T-helper 1 cell treated with Interleukin-12 subunit alpha and Interleukin-12 subunit beta and Interleukin-4 antibody, amounts not matched to agents 30 μg/mL and 1 μg/mL, for 36 hours (primary cell): Measurements from ENCODE around the gene HAUS7.

Experiments used
- H3K27ac Mint-ChIP-seq: one replicate; pipeline ENCODE4 v1.8.0; 2021; ENCODE audit warnings: mild to moderate bottlenecking, mixed read lengths
- H3K27me3 Mint-ChIP-seq: one replicate; pipeline ENCODE4 v1.8.0; 2021; ENCODE audit warnings: low read depth, mixed read lengths
- H3K36me3 Mint-ChIP-seq: one replicate; pipeline ENCODE4 v1.8.0; 2021; ENCODE audit warnings: low read depth, mixed read lengths
- H3K4me1 Mint-ChIP-seq: one replicate; pipeline ENCODE4 v1.8.0; 2021; ENCODE audit warnings: low read depth, mixed read lengths
- H3K4me3 Mint-ChIP-seq: one replicate; pipeline ENCODE4 v1.8.0; 2021; ENCODE audit warnings: mild to moderate bottlenecking, moderate library complexity, mixed read lengths
- H3K9me3 Mint-ChIP-seq: one replicate; pipeline ENCODE4 v1.8.0; 2021; ENCODE audit warnings: mixed read lengths

Gene HAUS7

GRCh38 chrX:153460826-153461225, 9.6 kb downstream of the HAUS7 start:
- Mint-ChIP-seq H3K9me3 (no peaks in the 10 kb centered on the region), H3K4me3 (no peak overlapping the region), H3K27ac (no peak overlapping the region), H3K27me3 (no peaks in the 10 kb centered on the region), H3K4me1 (no peaks in the 10 kb centered on the region), H3K36me3 (peaks cover 8% of the 10 kb centered on the region)

GRCh38 chrX:153459986-153460385, 10.4 kb downstream of the HAUS7 start:
- Mint-ChIP-seq H3K4me3 (no peak overlapping the region), H3K27me3 (no peaks in the 10 kb centered on the region), H3K4me1 (no peaks in the 10 kb centered on the region), H3K9me3 (no peaks in the 10 kb centered on the region), H3K27ac (no peak overlapping the region), H3K36me3 (peaks cover 8% of the 10 kb centered on the region)

GRCh38 chrX:153458476-153458875, 11.9 kb downstream of the HAUS7 start:
- no peaks in the 10 kb centered on the region for H3K27me3 Mint-ChIP-seq
- H3K4me1 Mint-ChIP-seq = no peaks in the 10 kb centered on the region
- H3K9me3 Mint-ChIP-seq = no peaks in the 10 kb centered on the region
- no peak overlapping the region for H3K27ac Mint-ChIP-seq
- peaks cover 8% of the 10 kb centered on the region for H3K36me3 Mint-ChIP-seq
- no peak overlapping the region for H3K4me3 Mint-ChIP-seq

- H3K4me3 Mint-ChIP-seq = no peak overlapping the region
- peaks cover 8% of the 10 kb centered on the region for H3K36me3 Mint-ChIP-seq
These were observed 12.4 kb downstream of the HAUS7 start for GRCh38 chrX:153457827-153458466.

GRCh38 chrX:153457136-153457825, 13.1 kb downstream of the HAUS7 start:
- peaks cover 8% of the 10 kb centered on the region for H3K36me3 Mint-ChIP-seq
- no peaks in the 10 kb centered on the region for H3K4me1 Mint-ChIP-seq
- no peaks in the 10 kb centered on the region for H3K27me3 Mint-ChIP-seq

More at GRCh38 chrX:153457827-153458466, 12.4 kb downstream of the HAUS7 start:
- Mint-ChIP-seq H3K27ac (no peak overlapping the region), H3K4me1 (no peaks in the 10 kb centered on the region), H3K27me3 (no peaks in the 10 kb centered on the region), H3K9me3 (no peaks in the 10 kb centered on the region)

GRCh38 chrX:153456704-153457103, 13.7 kb downstream of the HAUS7 start:
- Mint-ChIP-seq H3K27ac (no peak overlapping the region), H3K4me1 (no peaks in the 10 kb centered on the region), H3K27me3 (no peaks in the 10 kb centered on the region), H3K36me3 (peaks cover 8% of the 10 kb centered on the region), H3K4me3 (no peak overlapping the region), H3K9me3 (no peaks in the 10 kb centered on the region)

More at GRCh38 chrX:153457136-153457825, 13.1 kb downstream of the HAUS7 start:
- H3K27ac Mint-ChIP-seq = no peak overlapping the region
- H3K4me3 Mint-ChIP-seq = no peak overlapping the region
- no peaks in the 10 kb centered on the region for H3K9me3 Mint-ChIP-seq

- H3K4me3 Mint-ChIP-seq = no peak overlapping the region
- H3K27me3 Mint-ChIP-seq = no peaks in the 10 kb centered on the region
These were observed 14.2 kb downstream of the HAUS7 start for GRCh38 chrX:153456161-153456560.

GRCh38 chrX:153455571-153455970, 14.8 kb downstream of the HAUS7 start:
- H3K36me3 Mint-ChIP-seq = peaks cover 6% of the 10 kb centered on the region
- no peaks in the 10 kb centered on the region for H3K27me3 Mint-ChIP-seq
- no peaks in the 10 kb centered on the region for H3K9me3 Mint-ChIP-seq
- no peak overlapping the region for H3K4me3 Mint-ChIP-seq
- H3K4me1 Mint-ChIP-seq = no peaks in the 10 kb centered on the region
- no peak overlapping the region for H3K27ac Mint-ChIP-seq

More at GRCh38 chrX:153456161-153456560, 14.2 kb downstream of the HAUS7 start:
- peaks cover 8% of the 10 kb centered on the region for H3K36me3 Mint-ChIP-seq
- H3K4me1 Mint-ChIP-seq = no peaks in the 10 kb centered on the region
- H3K9me3 Mint-ChIP-seq = no peaks in the 10 kb centered on the region
- no peak overlapping the region for H3K27ac Mint-ChIP-seq

- Mint-ChIP-seq H3K36me3 (peaks cover 6% of the 10 kb centered on the region), H3K9me3 (no peaks in the 10 kb centered on the region), H3K4me3 (no peak overlapping the region), H3K4me1 (no peaks in the 10 kb centered on the region), H3K27ac (no peak overlapping the region), H3K27me3 (no peaks in the 10 kb centered on the region)
These were observed 15.3 kb downstream of the HAUS7 start for GRCh38 chrX:153454901-153455550.

GRCh38 chrX:153450949-153451277, 19.5 kb downstream of the HAUS7 start:
- H3K4me1 Mint-ChIP-seq = no peaks in the 10 kb centered on the region
- no peaks in the 10 kb centered on the region for H3K9me3 Mint-ChIP-seq
- H3K27me3 Mint-ChIP-seq = no peaks in the 10 kb centered on the region
- no peak overlapping the region for H3K27ac Mint-ChIP-seq
- no peak overlapping the region for H3K4me3 Mint-ChIP-seq
- no peaks in the 10 kb centered on the region for H3K36me3 Mint-ChIP-seq

GRCh38 chrX:153450114-153450948, 20.0 kb downstream of the HAUS7 start:
- H3K36me3 Mint-ChIP-seq = no peaks in the 10 kb centered on the region
- H3K4me3 Mint-ChIP-seq = no peak overlapping the region
- no peaks in the 10 kb centered on the region for H3K27me3 Mint-ChIP-seq
- H3K27ac Mint-ChIP-seq = no peak overlapping the region
- no peaks in the 10 kb centered on the region for H3K4me1 Mint-ChIP-seq
- H3K9me3 Mint-ChIP-seq = no peaks in the 10 kb centered on the region

GRCh38 chrX:153449368-153450113, 20.8 kb downstream of the HAUS7 start:
- Mint-ChIP-seq H3K4me1 (no peaks in the 10 kb centered on the region), H3K27ac (no peak overlapping the region), H3K9me3 (no peaks in the 10 kb centered on the region), H3K27me3 (no peaks in the 10 kb centered on the region), H3K4me3 (no peak overlapping the region), H3K36me3 (no peaks in the 10 kb centered on the region)

- no peaks in the 10 kb centered on the region for H3K4me1 Mint-ChIP-seq
- H3K27me3 Mint-ChIP-seq = no peaks in the 10 kb centered on the region
- H3K36me3 Mint-ChIP-seq = no peaks in the 10 kb centered on the region
- H3K27ac Mint-ChIP-seq = no peak overlapping the region
- no peaks in the 10 kb centered on the region for H3K9me3 Mint-ChIP-seq
- H3K4me3 Mint-ChIP-seq = no peak overlapping the region
These were observed 21.6 kb downstream of the HAUS7 start for GRCh38 chrX:153448556-153449367.
